Adipose tissue (tissue), 3 donors: Measurements from ENCODE around the gene GPR132. TPM values are rescaled to one million over a fixed set of nuclear protein-coding genes. Genes with fewer than 3 reads are reported as not detected.

ENCODE experiments used
- H3K27ac ChIP-seq: one replicate; pipeline ENCODE4 v1.5.1; 2013; ENCODE audit warnings: low read depth, low read length
- WGBS, 3 donors: extraction: QIAGEN DNeasy Blood & Tissue Kit; methylation state at CpG; one replicate each; pipeline ENCODE4 v1.1.7; 2013; 5-methylcytosine and 5-hydroxymethylcytosine counted together
- polyA plus RNA-seq, 3 donors: library from polyadenylated mRNA; stranded (reverse); fragments of 200-250 nt; gene quantifications; one replicate each; pipeline ENCODE4 v1.2.3, GENCODE V29; 2013
- donor health status: healthy with polysubstance abuse.
- donor health status: Bipolar disorder and iron deficiency.
- donor health status: healthy.

GPR132 gene
- polyA plus RNA-seq, 3 donors = 0.37 to 2.7 (median 2.4) TPM

DNA sequence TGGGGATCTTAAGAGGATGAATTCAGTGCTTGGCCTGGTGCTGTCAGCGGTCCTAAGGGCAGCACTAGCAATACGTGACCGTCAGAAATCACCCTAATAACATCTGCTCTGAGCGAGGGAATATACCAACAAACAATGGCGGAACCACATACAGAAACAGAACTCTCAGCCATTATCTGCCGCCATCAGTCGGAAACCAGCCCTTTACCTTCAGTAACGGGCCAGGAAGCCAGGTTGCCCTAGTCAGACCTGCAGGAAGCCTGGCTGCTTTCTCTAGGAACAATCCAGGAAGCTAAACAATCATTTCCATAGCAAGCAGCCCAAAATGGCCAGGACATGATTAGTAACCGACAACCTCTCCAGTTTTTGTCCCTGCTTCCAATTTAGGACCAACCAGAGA is 50.0 kb downstream of the GPR132 start:
- H3K27ac ChIP-seq = no peak overlapping the region
- WGBS, 3 donors = 61 to 84% (median 76%) methylated on average over 9 of the region's 9 CpGs

DNA sequence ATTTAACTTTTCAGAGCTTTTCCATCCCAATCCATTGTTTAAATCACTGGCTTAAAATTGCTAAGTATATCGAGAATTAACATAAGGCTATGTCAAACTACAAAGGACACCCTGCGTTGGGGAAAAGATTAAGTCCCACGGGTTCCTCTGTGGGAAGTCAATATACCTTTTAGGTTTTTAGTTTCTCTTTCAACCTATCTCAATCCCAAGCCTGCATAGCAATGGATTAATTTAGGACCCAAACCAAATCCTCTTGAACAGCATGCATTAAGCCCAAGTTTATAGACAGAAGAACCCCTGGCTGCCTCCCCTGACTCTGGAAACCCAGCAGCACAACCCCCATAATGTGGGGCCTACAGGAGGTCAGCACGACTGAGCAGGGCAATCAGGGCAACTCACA is 50.6 kb downstream of the GPR132 start:
- no peak overlapping the region for H3K27ac ChIP-seq
- WGBS, 3 donors = 62 to 77% (median 76%) methylated on average over 4 of the region's 4 CpGs

DNA sequence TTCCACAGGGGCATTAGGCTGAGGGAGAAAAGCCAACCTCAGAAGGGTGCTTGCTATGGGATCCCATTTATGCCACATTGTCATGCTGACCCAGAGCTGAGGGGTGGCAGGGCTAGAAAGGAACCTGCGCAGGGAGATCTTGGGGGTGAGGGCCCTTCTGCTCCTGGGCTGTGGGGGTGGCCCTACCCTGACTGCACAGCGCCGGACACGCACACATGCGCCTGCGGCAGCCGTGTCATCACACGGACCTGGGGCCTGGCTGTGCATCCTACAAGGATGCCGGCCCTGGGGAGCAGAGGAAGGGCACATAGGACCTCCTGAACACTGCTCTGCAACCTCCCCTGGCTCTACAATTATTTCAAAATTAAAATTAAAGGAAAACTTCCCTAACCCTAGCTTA is 51.2 kb downstream of the GPR132 start:
- 77 to 96% (median 85%) methylated on average over 9 of the region's 9 CpGs for WGBS, 3 donors
- no peak overlapping the region for H3K27ac ChIP-seq

DNA sequence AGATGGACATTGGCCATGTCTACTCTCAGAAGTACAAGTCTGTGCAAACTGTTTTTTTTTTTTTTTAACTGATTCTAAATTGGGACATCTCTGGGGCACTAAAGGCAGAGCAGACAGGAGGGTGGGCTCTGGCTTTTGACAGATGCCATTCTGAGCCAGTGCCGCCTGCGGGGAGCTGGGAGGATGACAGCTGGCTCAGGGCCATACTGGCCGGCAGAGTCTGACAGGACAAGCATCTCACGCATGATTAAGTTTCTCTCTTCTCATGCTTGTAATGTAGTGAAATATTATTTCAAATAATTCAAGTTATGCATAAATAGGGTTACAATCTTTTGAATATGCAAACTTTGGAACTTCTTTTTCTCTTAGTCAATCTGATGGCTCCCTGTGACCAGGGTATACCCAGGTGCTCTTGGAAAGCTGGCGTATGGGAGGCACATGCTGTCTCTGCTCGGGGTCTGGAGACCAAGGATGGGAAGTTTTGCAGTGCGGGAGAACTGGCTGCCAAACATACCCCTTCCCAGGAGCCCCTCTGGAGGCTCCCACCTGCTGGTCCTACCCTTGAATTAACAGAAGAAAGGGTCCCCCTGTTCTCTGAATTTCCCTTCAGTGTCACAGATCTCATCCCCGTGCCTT is 52.0 kb downstream of the GPR132 start:
- WGBS, 3 donors = 52 to 64% (median 55%) methylated on average over 8 of the region's 8 CpGs
- no peak overlapping the region for H3K27ac ChIP-seq

DNA sequence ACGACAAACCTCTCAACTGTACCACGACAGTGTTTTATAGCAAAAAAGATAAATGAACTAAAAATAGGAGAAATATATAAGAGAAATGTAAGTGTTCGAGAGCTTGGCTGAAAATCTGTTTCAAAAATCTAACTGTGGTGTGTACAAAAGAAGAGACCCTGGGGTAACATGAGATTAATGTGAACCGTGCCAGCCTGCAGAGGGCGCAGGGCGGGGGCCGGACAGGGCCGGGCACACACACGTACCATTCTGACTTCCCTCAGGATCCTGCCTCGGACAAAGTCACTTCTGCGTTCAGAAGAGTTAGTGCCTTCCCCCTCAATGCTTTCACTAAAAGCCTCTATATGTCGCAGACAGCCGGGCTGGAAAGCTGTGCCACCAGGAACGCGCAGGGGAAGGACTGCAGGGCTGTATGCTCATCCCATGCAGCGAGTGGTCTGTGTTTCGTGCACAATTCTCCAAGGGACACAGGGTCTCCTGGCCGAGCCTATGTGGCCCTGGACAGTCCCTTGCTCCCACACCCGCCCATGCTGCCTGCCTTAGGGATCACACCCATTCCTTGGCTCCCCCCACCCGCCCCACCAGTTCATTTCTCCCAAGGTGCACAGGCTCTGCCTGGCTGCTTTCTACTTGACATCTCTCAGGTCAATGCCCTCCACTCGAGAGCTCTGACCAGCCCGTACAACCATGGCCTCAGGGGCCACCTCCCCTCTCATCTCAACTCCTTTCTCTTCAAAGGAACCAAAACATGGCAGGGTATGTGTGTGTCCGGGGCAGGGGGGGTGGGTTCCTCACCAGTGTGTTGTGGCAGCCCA is 52.9 kb downstream of the GPR132 start:
- WGBS, 3 donors = 60 to 78% (median 76%) methylated on average over 21 to 23 of the region's 23 CpGs
- H3K27ac ChIP-seq = no peak overlapping the region

DNA sequence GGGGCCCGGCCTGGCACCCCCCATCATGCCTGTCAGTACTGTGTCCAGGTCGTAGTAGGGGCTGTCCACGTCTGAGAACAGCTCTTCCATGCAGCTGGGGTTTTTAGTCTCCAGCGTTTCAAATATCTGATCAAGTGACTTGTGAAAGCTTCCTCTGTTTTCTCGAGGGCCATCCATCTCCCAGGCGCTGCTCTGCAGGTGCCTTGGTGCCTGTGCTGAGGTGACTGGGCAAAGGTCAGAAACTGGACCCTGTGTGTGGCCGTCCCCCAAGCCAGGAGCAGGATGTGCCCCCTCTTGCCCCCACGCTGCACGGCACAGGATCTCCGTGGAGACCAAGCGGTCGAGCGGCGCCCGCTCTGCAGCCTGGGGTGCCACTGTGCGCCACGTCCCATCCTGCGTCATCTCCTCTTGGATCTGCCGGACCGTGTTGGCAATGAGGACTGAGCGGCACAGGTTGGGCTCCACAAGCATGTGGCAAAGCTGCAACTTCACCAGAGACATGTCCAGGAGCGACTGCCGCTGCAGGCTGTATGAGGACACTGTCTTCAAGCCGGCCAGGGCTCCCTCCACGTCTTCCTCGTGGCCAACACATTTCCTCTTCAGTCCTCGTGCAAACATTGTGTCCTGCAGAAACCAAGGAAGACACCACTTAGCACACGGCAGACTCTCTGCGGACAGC is 53.8 kb downstream of the GPR132 start:
- 81 to 82% (median 82%) methylated on average over 29 of the region's 29 CpGs for WGBS, 3 donors
- H3K27ac ChIP-seq = no peak overlapping the region

DNA sequence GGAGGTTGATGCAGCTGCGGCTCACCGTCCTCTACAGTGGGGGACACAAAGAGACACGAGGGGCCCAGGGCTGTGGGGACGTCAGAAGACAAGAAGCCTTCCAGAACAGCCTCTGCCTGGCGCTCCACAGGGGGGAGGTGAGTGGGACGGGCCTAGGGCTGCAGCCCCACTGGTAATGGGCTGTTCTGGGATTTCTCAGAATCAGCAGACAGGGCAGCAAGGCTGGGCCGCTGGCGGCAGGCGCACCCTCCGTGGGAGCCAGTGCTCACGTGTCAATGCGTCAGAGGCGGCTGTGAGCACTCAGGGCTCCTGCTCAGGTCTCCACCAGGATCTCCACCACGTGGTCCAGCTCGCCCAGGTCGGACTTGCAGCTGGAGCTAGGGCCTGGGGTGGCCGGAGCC is 54.3 kb downstream of the GPR132 start:
- no peak overlapping the region for H3K27ac ChIP-seq
- 74 to 80% (median 78%) methylated on average over 16 to 17 of the region's 17 CpGs for WGBS, 3 donors

DNA sequence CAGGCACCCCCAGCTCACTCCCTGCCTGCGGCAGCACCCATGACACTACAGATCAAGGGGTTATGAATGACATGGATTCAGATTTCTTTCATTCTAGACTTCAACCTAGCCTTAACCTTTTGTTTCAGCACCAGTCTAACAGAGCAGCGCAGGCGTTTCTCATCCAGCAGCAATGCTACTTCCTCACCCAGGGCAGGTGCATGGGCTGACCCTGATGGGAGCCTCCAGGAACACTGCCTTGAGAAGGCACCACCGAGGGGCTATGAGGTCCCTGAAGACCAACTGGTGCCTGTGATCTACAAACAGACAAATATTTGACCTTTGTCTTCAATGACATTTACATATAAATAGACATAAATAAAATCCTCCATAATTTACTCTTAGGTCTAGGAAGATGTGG is 55.1 kb downstream of the GPR132 start:
- WGBS, 3 donors = 80 to 89% (median 89%) methylated on average over 4 of the region's 4 CpGs
- no peak overlapping the region for H3K27ac ChIP-seq

DNA sequence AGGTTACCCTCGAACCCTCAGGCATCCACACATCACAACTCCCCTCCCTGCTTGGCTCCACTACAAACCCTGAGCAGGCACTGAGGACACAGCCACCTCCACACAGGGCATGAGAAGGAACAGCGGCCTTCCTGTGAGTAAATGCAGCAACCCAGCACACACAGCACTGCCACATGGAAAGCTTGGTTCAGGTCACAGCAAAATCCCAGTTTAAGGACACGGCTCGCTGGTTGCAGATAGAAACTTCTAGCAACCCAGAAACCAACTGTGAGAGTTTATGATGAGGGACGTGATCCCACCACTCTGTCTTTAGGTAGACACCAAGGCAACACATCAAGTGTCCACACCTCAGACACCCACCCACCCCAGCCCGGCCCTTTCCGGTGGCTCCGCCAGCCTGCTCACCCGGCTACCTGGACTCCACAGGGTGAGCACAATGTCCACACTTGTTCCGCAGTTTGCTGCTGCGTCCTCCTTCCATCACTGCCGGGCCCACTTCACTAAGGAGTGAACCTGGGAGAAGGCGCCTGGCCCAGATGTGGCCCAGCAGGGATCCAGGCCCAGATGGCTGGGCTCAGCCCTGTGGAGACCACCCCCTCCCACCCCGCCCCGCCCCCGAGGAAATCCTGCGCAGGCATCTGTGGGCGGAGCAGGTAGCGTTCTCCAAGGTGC is 57.5 kb downstream of the GPR132 start:
- WGBS, 3 donors = 92 to 93% (median 92%) methylated on average over 18 to 19 of the region's 19 CpGs

DNA sequence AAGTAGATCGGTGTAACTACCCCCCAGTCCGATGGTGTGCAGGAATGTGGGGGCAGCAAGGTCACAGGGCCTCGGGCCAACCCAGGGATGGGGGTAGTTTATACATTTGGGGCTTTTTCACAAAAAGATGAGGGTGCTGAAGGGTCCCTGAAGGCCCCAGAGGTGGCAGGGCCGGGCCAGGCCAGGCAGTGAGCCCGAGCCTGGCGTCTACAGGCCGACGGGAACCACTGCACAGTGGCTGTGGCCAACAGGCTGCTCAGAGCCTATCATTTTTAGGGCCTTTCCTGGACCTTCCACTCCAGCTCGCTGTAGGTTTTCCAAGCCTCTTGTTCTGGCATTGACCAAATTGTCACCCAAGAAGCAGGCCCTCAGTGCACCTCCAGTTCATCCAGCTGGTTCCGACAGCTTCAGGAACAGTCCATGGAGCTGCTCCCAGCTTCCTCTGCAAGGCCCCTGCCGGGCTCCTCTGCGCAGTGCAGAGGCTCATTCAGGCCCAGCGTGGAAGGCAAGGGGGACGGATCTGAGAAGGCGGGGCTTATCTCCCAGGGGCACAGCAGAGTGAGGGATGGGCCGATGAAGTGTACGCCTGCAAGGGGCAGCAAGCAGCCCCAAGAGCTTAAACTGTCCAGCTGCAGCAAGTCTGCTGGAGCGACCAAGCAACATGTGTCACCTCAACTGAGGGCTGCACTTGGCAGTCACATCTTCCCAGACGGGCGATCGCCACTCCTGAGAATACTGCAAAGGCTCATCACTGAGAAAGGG is 58.2 kb downstream of the GPR132 start:
- WGBS, 3 donors = 79 to 90% (median 90%) methylated on average over 17 to 21 of the region's 21 CpGs
- no peak overlapping the region for H3K27ac ChIP-seq

More for the DNA sequence above, 57.5 kb downstream of the GPR132 start:
- no peak overlapping the region for H3K27ac ChIP-seq

DNA sequence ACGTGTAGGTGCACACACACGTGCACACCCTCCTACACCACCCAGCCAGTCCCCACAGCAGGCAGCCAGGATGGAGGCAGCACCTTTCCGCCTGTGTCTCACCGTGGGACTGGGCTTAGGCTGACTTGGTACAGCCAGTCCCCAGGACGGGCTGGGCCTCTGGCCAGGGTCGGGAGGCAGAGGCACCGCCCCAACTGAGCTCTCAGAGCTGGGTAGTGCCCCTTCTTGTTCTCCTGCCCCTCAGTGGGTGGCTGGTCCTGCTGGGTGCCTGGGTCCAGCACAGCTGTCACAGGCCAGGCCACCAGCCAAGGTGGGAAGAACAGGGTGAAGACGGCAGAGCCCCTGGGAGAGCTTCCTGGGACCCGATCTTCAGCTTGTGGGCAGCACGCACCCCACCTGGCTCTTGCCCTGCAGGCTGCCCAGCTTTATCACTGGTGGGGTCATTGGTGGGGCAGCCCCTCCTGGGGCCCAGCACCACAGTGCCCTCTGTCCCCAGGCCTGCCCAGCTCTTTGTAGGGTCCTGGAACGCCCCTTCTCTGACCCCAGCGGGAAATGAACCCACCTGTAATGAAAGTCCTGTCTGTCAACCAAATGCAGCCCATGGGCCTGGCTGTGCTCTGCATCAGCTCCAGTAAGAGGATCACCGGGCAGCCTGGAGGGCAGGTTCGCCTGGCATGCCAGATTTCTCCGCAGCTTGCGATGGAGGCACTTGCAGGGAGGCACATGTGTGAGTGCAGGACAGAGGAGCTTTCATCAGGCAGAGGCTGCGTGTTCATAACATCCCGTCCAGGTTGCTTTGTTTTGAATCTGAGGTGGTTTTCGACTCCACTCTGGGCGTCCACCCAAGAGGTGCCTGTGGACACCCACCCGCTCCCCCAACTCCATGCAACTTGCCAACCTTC is 59.0 kb downstream of the GPR132 start:
- H3K27ac ChIP-seq = no peak overlapping the region
- 83 to 89% (median 87%) methylated on average over 19 to 21 of the region's 21 CpGs for WGBS, 3 donors

DNA sequence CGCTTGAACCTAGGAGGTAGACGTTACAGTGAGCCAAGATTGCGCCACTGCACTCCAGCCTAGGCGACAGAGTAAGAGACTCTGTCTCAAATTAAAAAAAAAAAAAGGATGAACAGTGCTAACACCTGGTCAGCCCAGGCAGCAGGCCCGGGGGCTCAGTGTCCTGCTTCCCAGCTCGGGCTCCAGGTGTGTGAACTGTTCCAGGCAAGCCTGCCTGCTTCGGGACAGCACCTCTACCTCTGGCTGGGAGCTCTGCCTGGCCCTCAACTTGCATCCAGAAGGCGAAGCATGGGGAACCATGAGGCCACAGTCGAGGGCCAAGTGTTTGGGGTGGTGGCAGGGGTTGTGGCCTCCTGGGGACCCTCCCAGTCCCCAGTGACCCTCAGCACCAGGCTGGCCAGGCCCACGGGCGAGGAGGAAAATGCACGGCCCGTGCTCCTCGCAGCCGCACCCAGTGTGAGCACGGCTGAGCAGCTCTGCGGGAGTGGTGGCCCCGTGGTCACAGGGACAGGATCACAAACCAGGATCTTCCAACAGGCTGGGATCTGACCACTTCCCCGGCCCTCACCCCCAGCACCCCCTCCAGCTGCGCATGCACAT is 59.8 kb downstream of the GPR132 start:
- H3K27ac ChIP-seq = no peak overlapping the region
- 83 to 87% (median 84%) methylated on average over 19 to 20 of the region's 20 CpGs for WGBS, 3 donors

Other genes starting within 250 kb of the GPR132 start
- gene CEP170B, start 200.2 kb downstream of the GPR132 start, polyA plus RNA-seq = 10 to 100 TPM; 10.2 to 17.1 (median 11.8) TPM
- gene PLD4, start 140.6 kb downstream of the GPR132 start, polyA plus RNA-seq = under 1 TPM in 2 of 3 donors, not detected in 1; 0.07 to 0.15 TPM
- 10 to 100 TPM in 1 of 3 donors, 1 to 10 TPM in 1, under 1 TPM in 1; 0.72 to 15.6 (median 2.9) TPM for gene AHNAK2, start 87.1 kb downstream of the GPR132 start, polyA plus RNA-seq
- 10 to 100 TPM in 1 of 3 donors, 1 to 10 TPM in 2; 2.2 to 10.9 (median 2.8) TPM for gene CLBA1, start 79.6 kb downstream of the GPR132 start, polyA plus RNA-seq
- 1 to 10 TPM; 2.5 to 4.0 (median 3.5) TPM for gene CDCA4, start 44.3 kb downstream of the GPR132 start, polyA plus RNA-seq
- gene JAG2, start 103.3 kb upstream of the GPR132 start, polyA plus RNA-seq = 10 to 100 TPM in 2 of 3 donors, 1 to 10 TPM in 1; 8.8 to 33.1 (median 19.0) TPM
- 10 to 100 TPM; 23.7 to 29.2 (median 26.2) TPM for gene NUDT14, start 115.9 kb upstream of the GPR132 start, polyA plus RNA-seq
- 100 to 1,000 TPM in 1 of 3 donors, 10 to 100 TPM in 2; 13.5 to 116 (median 65.1) TPM for gene BTBD6, start 183.1 kb upstream of the GPR132 start, polyA plus RNA-seq
- gene BRF1, start 235.6 kb upstream of the GPR132 start, polyA plus RNA-seq = 10 to 100 TPM; 16.8 to 20.4 (median 17.8) TPM
- 10 to 100 TPM; 40.6 to 82.1 (median 56.0) TPM for gene PACS2, start 249.3 kb upstream of the GPR132 start, polyA plus RNA-seq